NT2/D1 (cell line): ENCODE measurements around the gene GTPBP4.

ENCODE experiments used
- SUZ12 ChIP-seq: IDR thresholded peaks from 2 replicates; pipeline ENCODE4 v1.6.1; 2011; ENCODE audit not compliant: insufficient read length, insufficient read depth; ENCODE audit errors: extremely low read depth
- YY1 ChIP-seq: IDR thresholded peaks from 2 replicates; pipeline ENCODE4 v1.6.1; 2011; ENCODE audit not compliant: insufficient read length, insufficient read depth
- ZNF274 ChIP-seq: IDR thresholded peaks from 2 replicates; pipeline ENCODE4 v1.6.1; 2011; ENCODE audit warnings: mild to moderate bottlenecking, low read depth, low read length

- TF ChIP-seq ZNF274 (no peak), YY1 (no peak), SUZ12 (no peak)
Observed at GRCh38 chr10:945778-946177, 42.5 kb upstream of the GTPBP4 start.
